HEK293T (cell line): Measurements from ENCODE around the gene TSC2.

ENCODE experiments used
- CTCF ChIA-PET: fragments of 350-600 bp; formaldehyde crosslinking; extraction: SDS; loops from one replicate; lab custom pipeline; 2021; ENCODE audit warnings: antibody characterized with exemption, inconsistent platforms; lab: Yijun Ruan, JAX
- POLR2A ChIA-PET: fragments of 350-600 bp; formaldehyde crosslinking; extraction: SDS; loops from one replicate; lab custom pipeline; 2020; ENCODE audit warnings: antibody characterized with exemption, inconsistent platforms; lab: Yijun Ruan, JAX
- DNase-seq: peaks from one replicate; pipeline ENCODE4 v3.0.0; 2012; ENCODE audit warnings: mixed read lengths; ENCODE audit errors: extremely low spot score
- ARNT ChIP-seq: fragments of 450-650 bp; IDR thresholded peaks from 2 replicates; pipeline ENCODE4 v1.6.1; 2017; ENCODE audit warnings: mild to moderate bottlenecking
- BHLHE40 ChIP-seq: fragments of 450-650 bp; IDR thresholded peaks from 2 replicates; pipeline ENCODE4 v1.6.1; 2016; ENCODE audit warnings: mild to moderate bottlenecking, moderate library complexity, borderline replicate concordance
- CTBP1 ChIP-seq: fragments of 450-650 bp; IDR thresholded peaks from 2 replicates; pipeline ENCODE4 v1.6.1; 2016; ENCODE audit warnings: borderline replicate concordance
- ELF4 ChIP-seq: fragments of 450-650 bp; IDR thresholded peaks from 2 replicates; pipeline ENCODE4 v1.6.1; 2017; ENCODE audit warnings: antibody characterized with exemption
- FOXA1 ChIP-seq: fragments of 450-650 bp; IDR thresholded peaks from 2 replicates; pipeline ENCODE4 v1.6.1; 2016; ENCODE audit warnings: mild to moderate bottlenecking
- FOXK2 ChIP-seq: fragments of 450-650 bp; IDR thresholded peaks from 2 replicates; pipeline ENCODE4 v1.6.1; 2016; ENCODE audit warnings: mild to moderate bottlenecking
- FOXM1 ChIP-seq: fragments of 450-650 bp; IDR thresholded peaks from 2 replicates; pipeline ENCODE4 v1.6.1; 2017; ENCODE audit warnings: mild to moderate bottlenecking, borderline replicate concordance
- HDGF ChIP-seq: fragments of 450-650 bp; IDR thresholded peaks from 2 replicates; pipeline ENCODE4 v1.6.1; 2017; ENCODE audit warnings: antibody characterized with exemption, borderline replicate concordance
- L3MBTL2 ChIP-seq: fragments of 450-650 bp; conservative IDR thresholded peaks from 2 replicates; pipeline ENCODE4 v1.6.1; 2016; ENCODE audit warnings: mild to moderate bottlenecking
- LEF1 ChIP-seq: fragments of 450-650 bp; IDR thresholded peaks from 2 replicates; pipeline ENCODE4 v1.6.1; 2017; ENCODE audit warnings: mild to moderate bottlenecking, borderline replicate concordance
- NFRKB ChIP-seq: fragments of 450-650 bp; IDR thresholded peaks from 2 replicates; pipeline ENCODE4 v1.6.1; 2016; ENCODE audit warnings: mild to moderate bottlenecking, moderate library complexity
- SP1 ChIP-seq: fragments of 450-650 bp; IDR thresholded peaks from 2 replicates; pipeline ENCODE4 v1.6.1; 2017
- SUZ12 ChIP-seq: fragments of 450-650 bp; IDR thresholded peaks from 2 replicates; pipeline ENCODE4 v1.6.1; 2016; ENCODE audit warnings: mild to moderate bottlenecking
- TARDBP ChIP-seq: fragments of 450-650 bp; IDR thresholded peaks from 2 replicates; pipeline ENCODE4 v1.6.1; 2016
- ZNF384 ChIP-seq: fragments of 450-650 bp; IDR thresholded peaks from 2 replicates; pipeline ENCODE4 v1.6.1; 2016
- TF ChIP-seq, protein P1 (sequence below): fragments of 450-650 bp; IDR thresholded peaks from 2 replicates; pipeline ENCODE4 v1.6.1; 2016

TSC2 gene

DNA sequence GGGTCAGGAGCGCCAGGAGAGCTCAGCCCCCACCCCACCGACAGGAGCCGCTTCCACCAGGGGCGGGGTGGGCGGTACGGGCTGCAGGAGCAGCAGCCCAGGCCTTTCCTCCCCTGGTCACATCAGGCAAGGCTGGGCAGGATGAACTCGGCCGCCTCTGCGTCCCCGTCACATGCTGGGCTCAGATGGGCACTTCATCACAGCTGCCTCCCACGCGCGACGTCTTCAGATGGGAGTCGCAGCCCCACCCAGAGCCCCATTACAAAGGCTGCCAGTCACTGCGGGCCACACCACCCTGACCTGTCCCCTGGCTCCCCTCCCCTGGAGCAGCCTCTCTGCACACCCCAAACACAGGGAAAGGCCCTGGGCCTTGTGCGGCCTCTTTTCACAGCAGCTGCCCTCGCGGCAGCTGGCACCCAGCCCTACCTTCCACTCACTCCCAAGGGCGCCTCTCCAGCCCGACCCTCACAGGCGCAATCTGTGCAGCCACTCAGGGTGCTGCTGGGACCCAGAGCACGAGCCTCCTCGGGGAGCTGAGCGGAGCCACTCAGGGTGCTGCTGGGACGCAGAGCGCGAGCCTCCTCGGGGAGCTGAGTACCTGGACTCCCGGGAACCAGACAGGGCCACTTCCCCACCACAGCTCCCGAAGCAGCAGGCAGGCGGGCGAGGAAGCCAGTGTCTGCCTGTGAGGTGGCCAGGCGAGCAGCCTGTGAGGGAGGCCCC, 42.8 kb upstream of the TSC2 start:
- TF ChIP-seq FOXA1 (no peak), ARNT (no peak), FOXK2 (no peak), L3MBTL2 (no peak), CTBP1 (no peak), TARDBP (no peak), BHLHE40 (no peak), HDGF (no peak), FOXM1 (no peak), ELF4 (no peak), LEF1 (no peak), NFRKB (no peak), SP1 (no peak), ZNF384 (no peak)
- TF ChIP-seq, protein P1, sequence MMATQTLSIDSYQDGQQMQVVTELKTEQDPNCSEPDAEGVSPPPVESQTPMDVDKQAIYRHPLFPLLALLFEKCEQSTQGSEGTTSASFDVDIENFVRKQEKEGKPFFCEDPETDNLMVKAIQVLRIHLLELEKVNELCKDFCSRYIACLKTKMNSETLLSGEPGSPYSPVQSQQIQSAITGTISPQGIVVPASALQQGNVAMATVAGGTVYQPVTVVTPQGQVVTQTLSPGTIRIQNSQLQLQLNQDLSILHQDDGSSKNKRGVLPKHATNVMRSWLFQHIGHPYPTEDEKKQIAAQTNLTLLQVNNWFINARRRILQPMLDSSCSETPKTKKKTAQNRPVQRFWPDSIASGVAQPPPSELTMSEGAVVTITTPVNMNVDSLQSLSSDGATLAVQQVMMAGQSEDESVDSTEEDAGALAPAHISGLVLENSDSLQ: no peak
- no peak for DNase-seq
- POLR2A ChIA-PET: interaction anchor here (1.4 to 3.1 kb wide), 4 partner anchors 10 to 150 kb away, joined by 4 to 23 read pairs (median 8); partner anchors contain the start of genes RPS2 and TRAF7

DNA sequence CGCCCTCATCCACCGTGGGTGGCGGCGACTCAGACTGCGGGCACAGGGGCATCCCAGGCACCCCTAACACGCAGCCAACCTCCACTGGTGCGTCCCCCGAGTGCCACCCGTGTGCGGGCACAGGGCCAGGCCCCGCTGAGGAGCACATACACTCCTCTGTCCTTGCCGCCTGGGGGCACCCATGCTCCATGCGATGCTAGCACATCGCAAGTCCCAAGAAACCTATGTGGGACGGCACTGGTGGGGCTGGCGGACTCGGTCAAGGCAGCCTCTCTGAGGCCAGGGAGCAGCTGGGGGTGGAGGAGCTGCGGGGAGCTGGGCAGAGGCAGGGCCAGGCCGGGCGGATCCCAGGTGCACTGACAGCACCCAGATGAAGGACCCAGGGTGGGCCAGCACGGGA, 42.1 kb upstream of the TSC2 start:
- POLR2A ChIA-PET: interaction anchor here (1.4 to 3.1 kb wide), 3 partner anchors 9 to 150 kb away, joined by 6 to 23 read pairs (median 9); partner anchors contain the start of genes RPS2 and TRAF7
- TF ChIP-seq ZNF384: no peak
- TF ChIP-seq BHLHE40: no peak
- TF ChIP-seq SP1: no peak
- TF ChIP-seq ARNT: no peak
- TF ChIP-seq ELF4: no peak
- CTCF ChIA-PET: interaction anchor here (0.7 kb wide), 1 partner anchor 75 kb away, joined by 3 read pairs; no protein-coding TSS in a partner anchor
- no peak for DNase-seq

More for the DNA sequence above, 42.8 kb upstream of the TSC2 start:
- CTCF ChIA-PET: interaction anchor here (0.7 to 1.7 kb wide), 5 partner anchors 10 to 135 kb away, joined by 3 to 13 read pairs (median 6); no protein-coding TSS in a partner anchor

DNA sequence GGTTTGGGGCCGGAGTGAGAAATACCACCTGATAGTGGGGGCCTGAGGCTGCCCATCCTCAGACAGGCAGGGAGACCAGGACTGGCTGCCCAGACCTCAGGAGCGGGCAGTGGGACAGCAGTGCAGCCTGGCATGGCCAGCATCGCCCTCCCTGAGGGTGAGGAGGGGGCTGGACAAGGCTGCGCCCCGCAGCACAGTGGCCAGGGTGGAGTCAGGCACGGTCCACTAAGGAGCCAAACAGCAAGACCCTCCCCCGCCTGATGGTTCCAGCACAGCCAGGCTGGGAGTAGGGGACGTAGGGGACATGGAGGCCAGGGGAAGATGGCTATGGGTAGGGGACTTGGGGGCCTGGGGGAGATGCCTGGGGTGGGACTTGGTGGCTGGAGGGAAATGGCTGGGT, 41.5 kb upstream of the TSC2 start:
- TF ChIP-seq FOXK2 (no peak), HDGF (no peak), CTBP1 (no peak), L3MBTL2 (no peak), ELF4 (no peak), TARDBP (no peak), ZNF384 (no peak), NFRKB (no peak), BHLHE40 (no peak), ARNT (no peak), FOXM1 (no peak), LEF1 (no peak), FOXA1 (no peak), SP1 (no peak), SUZ12 (no peak)
- TF ChIP-seq, protein P1: no peak
- CTCF ChIA-PET: no interaction called here
- no peak for DNase-seq
- POLR2A ChIA-PET: interaction anchor here (3.1 kb wide), 1 partner anchor 41 kb away, joined by 23 read pairs; the partner anchor contains the start of gene RPS2

DNA sequence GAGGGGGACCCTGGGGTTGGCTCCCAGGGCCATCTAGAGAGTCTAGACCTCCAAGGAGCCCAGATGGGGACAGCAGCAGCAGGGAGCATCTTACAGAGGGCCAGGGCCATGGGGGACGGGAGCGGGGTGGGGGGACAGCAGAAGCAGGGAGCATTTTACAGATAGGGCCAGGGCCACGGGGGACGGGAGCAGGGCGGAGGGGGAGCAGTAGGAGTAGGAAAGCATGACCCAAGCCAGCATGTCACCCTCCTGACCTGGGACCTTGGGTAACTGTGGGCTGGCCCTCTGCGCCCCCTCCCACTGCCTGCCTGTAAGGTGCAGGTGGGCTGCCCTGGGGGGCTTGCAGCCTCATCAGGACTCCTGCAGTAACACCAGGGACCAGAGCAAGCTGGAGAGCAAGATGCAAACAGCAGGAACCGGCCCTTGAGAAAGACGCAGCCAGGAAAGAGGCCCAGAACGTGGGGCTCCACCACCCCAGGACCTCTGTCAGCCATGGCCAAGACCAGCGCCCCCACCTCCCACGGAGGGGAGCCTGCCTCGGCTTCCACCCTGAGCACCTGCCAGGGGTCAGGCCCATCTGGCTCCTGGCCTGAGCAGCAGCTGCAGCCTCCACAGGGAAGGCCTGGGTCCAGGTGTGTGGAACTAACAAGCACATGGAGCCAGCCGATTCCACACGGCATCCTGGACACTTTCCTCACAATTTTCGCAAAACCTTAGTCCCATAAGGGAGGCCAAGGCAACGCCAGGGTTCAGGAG, 40.5 kb upstream of the TSC2 start:
- CTCF ChIA-PET: interaction anchor here (0.6 kb wide), 1 partner anchor 134 kb away, joined by 3 read pairs; no protein-coding TSS in a partner anchor
- POLR2A ChIA-PET: interaction anchor here (0.8 to 2.2 kb wide), 4 partner anchors 9 to 42 kb away, joined by 3 to 12 read pairs (median 4); partner anchors contain the start of gene RPS2
- no peak for DNase-seq
- TF ChIP-seq ELF4 (no peak), FOXA1 (no peak), SUZ12 (no peak), FOXM1 (no peak)

DNA sequence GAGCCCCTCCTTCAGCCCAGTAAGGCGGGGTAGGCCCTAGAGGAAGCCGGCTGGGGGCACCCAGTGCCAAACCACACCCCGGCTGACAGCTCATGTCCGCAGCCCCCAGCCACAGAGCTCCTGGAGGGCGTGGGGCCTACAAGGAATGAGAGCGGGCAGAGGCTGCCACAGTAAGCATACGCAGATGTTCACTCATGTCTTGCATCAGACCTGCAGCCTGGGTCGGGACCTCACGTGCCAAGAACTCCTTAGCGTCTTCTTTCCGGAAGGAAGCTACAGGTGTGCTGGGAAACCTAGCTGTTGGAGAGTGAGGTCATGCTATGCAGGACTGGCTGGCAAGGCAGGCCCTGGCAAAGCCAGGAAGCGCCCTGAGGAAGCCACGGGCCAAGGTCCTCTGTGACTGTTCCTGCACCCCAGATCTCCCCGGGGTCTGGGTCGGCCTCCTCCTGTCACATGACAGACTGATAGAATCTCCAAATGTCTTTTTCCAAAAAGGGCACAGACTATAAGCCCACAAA, 39.7 kb upstream of the TSC2 start:
- TF ChIP-seq NFRKB (no peak), BHLHE40 (no peak), FOXK2 (no peak), ZNF384 (no peak), SUZ12 (no peak), FOXM1 (no peak), ELF4 (no peak), L3MBTL2 (no peak), HDGF (no peak), FOXA1 (no peak), TARDBP (no peak), CTBP1 (no peak)
- TF ChIP-seq, protein P1: no peak
- ChIA-PET CTCF (interaction anchor here (0.6 kb wide), 1 partner anchor 133 kb away, joined by 3 read pairs; no protein-coding TSS in a partner anchor), POLR2A (interaction anchor here (0.8 to 2.2 kb wide), 8 partner anchors 8 to 244 kb away, joined by 3 to 12 read pairs (median 4); partner anchors contain the start of genes ECI1, RPS2 and TRAF7)
- DNase-seq: no peak
